H1 (cell line): ENCODE data around the gene PROSER2. TPM values are rescaled to one million over a fixed set of nuclear protein-coding genes. Genes with fewer than 3 reads are reported as not detected.

Experiments
- CTCF ChIA-PET: fragments of 300-600 bp; sonication (Branson Sonifier 250); formaldehyde crosslinking; loops from one replicate; lab custom pipeline; 2021; ENCODE audit not compliant: partially characterized antibody; lab: Charles Lee
- POLR2A ChIA-PET: fragments of 300-600 bp; sonication (Branson Sonifier 250); formaldehyde crosslinking; loops from one replicate; lab custom pipeline; 2021; ENCODE audit warnings: inconsistent platforms; ENCODE audit not compliant: partially characterized antibody; lab: Charles Lee
- DNase-seq, 2 experiments: peaks; one replicate each; pipeline versions ENCODE4 v3.0.0 to v3.0.0-alpha.2; 2010 to 2022; ENCODE audit warnings: low spot score in 2 of 2, low read depth in 1 of 2, mixed read lengths in 1 of 2
- FAIRE-seq: peaks from 2 replicates; lab custom pipeline; 2011; peaks lifted over from hg19 to GRCh38; lab: Jason Lieb, UNC
- H2AFZ ChIP-seq: 2 replicates; pipeline ENCODE4 v1.8.1; 2012; ENCODE audit warnings: low read length, inconsistent platforms
- H2AK5ac ChIP-seq: 2 replicates; pipeline ENCODE4 v1.6.1; 2013; ENCODE audit warnings: low read depth, low read length
- H2BK120ac ChIP-seq: replicated peaks from 2 replicates; pipeline ENCODE3; 2013; ENCODE audit warnings: low read depth, low read length, inconsistent platforms
- H2BK12ac ChIP-seq: 2 replicates; pipeline ENCODE4 v1.6.1; 2013; ENCODE audit warnings: low read depth, low read length
- H2BK15ac ChIP-seq: 2 replicates; pipeline ENCODE4 v1.6.1; 2013; ENCODE audit warnings: low read length
- H2BK20ac ChIP-seq: 2 replicates; pipeline ENCODE4 v1.6.1; 2013; ENCODE audit warnings: low read length
- H2BK5ac ChIP-seq: 2 replicates; pipeline ENCODE4 v1.6.1; 2013; ENCODE audit warnings: low read depth, low read length
- H3K14ac ChIP-seq: 2 replicates; pipeline ENCODE4 v1.6.1; 2013; ENCODE audit warnings: inconsistent platforms; ENCODE audit not compliant: insufficient read length
- H3K18ac ChIP-seq: 2 replicates; pipeline ENCODE4 v1.6.1; 2013; ENCODE audit warnings: low read length; ENCODE audit errors: extremely low read depth
- H3K23ac ChIP-seq: 2 replicates; pipeline ENCODE4 v1.6.1; 2013; ENCODE audit warnings: inconsistent platforms; ENCODE audit not compliant: insufficient read length
- H3K23me2 ChIP-seq: 2 replicates; pipeline ENCODE4 v1.6.1; 2013; ENCODE audit warnings: low read depth, low read length
- H3K27ac ChIP-seq: 2 replicates; pipeline ENCODE4 v1.6.1; 2011; ENCODE audit warnings: low read depth, low read length, inconsistent platforms
- H3K27me3 ChIP-seq, 4 experiments: replicated peaks in 1 of 4; 1 replicate in 1 of 4; 2 replicates in 3 of 4; pipeline versions ENCODE4 v1.6.1 to v1.8.1; 2011 to 2013; ENCODE audit warnings: low read length in 3 of 4, mild to moderate bottlenecking in 3 of 4, inconsistent platforms in 2 of 4, mixed read lengths in 2 of 4, moderate library complexity in 1 of 4; ENCODE audit not compliant: control insufficient read depth in 3 of 4, insufficient read depth in 3 of 4; ENCODE audit errors: extremely low read depth in 1 of 4
- H3K36me3 ChIP-seq, 4 experiments: 2 replicates each; pipeline versions ENCODE4 v1.6.1 to v1.8.1; 2011 to 2013; ENCODE audit warnings: mild to moderate bottlenecking in 4 of 4, low read length in 3 of 4, moderate library complexity in 2 of 4, control low read depth in 1 of 4, inconsistent platforms in 1 of 4; ENCODE audit not compliant: insufficient read depth in 4 of 4, control insufficient read depth in 2 of 4
- H3K4ac ChIP-seq: replicated peaks from 2 replicates; pipeline ENCODE3; 2013; ENCODE audit warnings: low read length, low read depth, mixed read lengths, inconsistent platforms; ENCODE audit not compliant: insufficient read length
- H3K4me1 ChIP-seq, 4 experiments: replicated peaks in 1 of 4; 1 replicate in 1 of 4; 2 replicates in 3 of 4; pipeline versions ENCODE4 v1.6.1 to v1.8.1; 2011 to 2013; ENCODE audit warnings: low read length in 3 of 4, inconsistent platforms in 2 of 4, mixed read lengths in 1 of 4; ENCODE audit not compliant: insufficient read depth in 4 of 4, control insufficient read depth in 3 of 4
- H3K4me2 ChIP-seq, 2 experiments: 2 replicates each; pipeline versions ENCODE4 v1.6.1 to v1.8.1; 2011 to 2013; ENCODE audit warnings: low read depth in 2 of 2, low read length in 2 of 2, control low read depth in 1 of 2, inconsistent platforms in 1 of 2, mild to moderate bottlenecking in 1 of 2; ENCODE audit not compliant: insufficient read depth in 1 of 2
- H3K4me3 ChIP-seq, 4 experiments: fragments of 200-600, 300-600 bp in 1 of 4; sonication (generic), shearing (Covaris generic), sonication (Bioruptor Twin) in 1 of 4; 2 replicates each; pipeline versions ENCODE4 v1.5.1 to v1.8.1; 2011 to 2016; ENCODE audit warnings: low read length in 4 of 4, low read depth in 3 of 4, control low read depth in 2 of 4, inconsistent platforms in 2 of 4, mild to moderate bottlenecking in 2 of 4, mixed read lengths in 1 of 4, moderate library complexity in 1 of 4; ENCODE audit not compliant: insufficient read depth in 2 of 4; ENCODE audit errors: extremely low read depth in 1 of 4
- H3K56ac ChIP-seq: replicated peaks from 2 replicates; pipeline ENCODE3; 2013; ENCODE audit warnings: low read depth, mild to moderate bottlenecking, mixed read lengths, low read length, inconsistent platforms; ENCODE audit not compliant: insufficient read length
- H3K79me1 ChIP-seq: 2 replicates; pipeline ENCODE4 v1.6.1; 2013; ENCODE audit warnings: low read depth, low read length, control low read depth
- H3K79me2 ChIP-seq, 2 experiments: 2 replicates each; pipeline versions ENCODE4 v1.6.1 to v1.8.1; 2012 to 2013; ENCODE audit warnings: low read length in 2 of 2, mild to moderate bottlenecking in 2 of 2, inconsistent platforms in 1 of 2; ENCODE audit not compliant: insufficient read depth in 2 of 2, control insufficient read depth in 1 of 2
- H3K9ac ChIP-seq, 4 experiments: replicated peaks in 1 of 4; 1 replicate in 1 of 4; 2 replicates in 3 of 4; pipeline versions ENCODE4 v1.6.1 to v1.8.1; 2011 to 2013; ENCODE audit warnings: low read depth in 3 of 4, low read length in 3 of 4, control low read depth in 2 of 4, mild to moderate bottlenecking in 2 of 4, moderate library complexity in 2 of 4, inconsistent platforms in 1 of 4; ENCODE audit errors: extremely low read depth in 1 of 4
- H3K9me3 ChIP-seq, 2 experiments: 2 replicates each; pipeline versions ENCODE4 v1.6.1 to v1.8.1; 2012 to 2013; ENCODE audit warnings: mild to moderate bottlenecking in 2 of 2, moderate library complexity in 2 of 2, control low read depth in 1 of 2, inconsistent platforms in 1 of 2, low read depth in 1 of 2, low read length in 1 of 2, mixed read lengths in 1 of 2; ENCODE audit not compliant: insufficient read depth in 2 of 2
- H4K20me1 ChIP-seq, 2 experiments: replicated peaks in 1 of 2; 2 replicates each; pipeline versions ENCODE3 to v1.8.1; 2011 to 2013; ENCODE audit warnings: inconsistent platforms in 2 of 2, low read length in 2 of 2, mild to moderate bottlenecking in 1 of 2; ENCODE audit not compliant: insufficient read depth in 2 of 2, control insufficient read depth in 1 of 2
- H4K5ac ChIP-seq: 2 replicates; pipeline ENCODE4 v1.6.1; 2013; ENCODE audit warnings: low read length, low read depth, mixed read lengths, inconsistent platforms; ENCODE audit not compliant: insufficient read length
- H4K8ac ChIP-seq: 2 replicates; pipeline ENCODE4 v1.8.0; 2013; ENCODE audit warnings: mild to moderate bottlenecking, moderate library complexity, low read length, inconsistent platforms; ENCODE audit not compliant: insufficient read depth; ENCODE audit errors: extremely low read depth
- H4K91ac ChIP-seq: replicated peaks from 2 replicates; pipeline ENCODE3; 2013; ENCODE audit warnings: low read length, mixed read lengths, inconsistent platforms; ENCODE audit not compliant: insufficient read length
- KDM1A ChIP-seq: fragments of 200-600, 300-600 bp; sonication (generic); IDR thresholded peaks from 2 replicates; pipeline ENCODE4 v1.7.1; 2016; ENCODE audit warnings: mild to moderate bottlenecking, low read length, borderline replicate concordance
- MAFK ChIP-seq: IDR thresholded peaks from 2 replicates; pipeline ENCODE4 v1.6.1; 2012; ENCODE audit warnings: low read depth, mild to moderate bottlenecking, improper control_type of control experiment, low read length
- YY1 ChIP-seq: IDR thresholded peaks from 2 replicates; pipeline ENCODE4 v1.6.1; 2011; ENCODE audit warnings: low read depth, mild to moderate bottlenecking, low read length
- WGBS, 2 experiments: shearing (Covaris generic) in 1 of 2; methylation state at CpG; one replicate each; pipeline versions ENCODE4 v1.1.6 to v1.1.7; 2013 to 2015; ENCODE audit warnings: low lambda C conversion rate in 2 of 2, mixed read lengths in 2 of 2, inconsistent platforms in 1 of 2, low coverage in 1 of 2, missing lambda C conversion rate in 1 of 2; ENCODE audit not compliant: insufficient replicate concordance in 2 of 2, insufficient coverage in 1 of 2, insufficient read length in 1 of 2; ENCODE audit errors: extremely low coverage in 1 of 2, missing lambda C conversion rate in 1 of 2; 5-methylcytosine and 5-hydroxymethylcytosine counted together
- polyA plus RNA-seq, 7 experiments: library from polyadenylated mRNA; depleted of rRNA in 3 of 7; stranded (reverse) in 5 of 7; unstranded in 2 of 7; fragments of >200 nt in 5 of 7; fragments of 200-250 nt in 2 of 7; gene quantifications; 1 replicate in 5 of 7; 2 replicates in 1 of 7; 4 replicates in 1 of 7; pipeline versions ENCODE4 v1.2.1 to v1.2.3, GENCODE V29; 2011 to 2013; ENCODE audit warnings: missing spikeins in 2 of 7, mixed read lengths in 2 of 7
- total RNA-seq: library from RNA; stranded (reverse); fragmentation: NEBNext Ultra II Directional; extraction: Animal tissue kit (Norgen Biotek cat#: 25700); gene quantifications from 2 replicates; pipeline ENCODE4 v1.2.1, GENCODE V29; 2021
- TF ChIP-seq, protein P1 (sequence below): IDR thresholded peaks from 2 replicates; pipeline ENCODE4 v1.6.1; 2012; ENCODE audit warnings: inconsistent platforms

The PROSER2 gene
- total and polyA plus RNA-seq, 2 of the 8 experiments (the other 6 are each of a cell fraction or from before 2014, with no cell fraction given), result 3.9 to 13.7 TPM

DNA sequence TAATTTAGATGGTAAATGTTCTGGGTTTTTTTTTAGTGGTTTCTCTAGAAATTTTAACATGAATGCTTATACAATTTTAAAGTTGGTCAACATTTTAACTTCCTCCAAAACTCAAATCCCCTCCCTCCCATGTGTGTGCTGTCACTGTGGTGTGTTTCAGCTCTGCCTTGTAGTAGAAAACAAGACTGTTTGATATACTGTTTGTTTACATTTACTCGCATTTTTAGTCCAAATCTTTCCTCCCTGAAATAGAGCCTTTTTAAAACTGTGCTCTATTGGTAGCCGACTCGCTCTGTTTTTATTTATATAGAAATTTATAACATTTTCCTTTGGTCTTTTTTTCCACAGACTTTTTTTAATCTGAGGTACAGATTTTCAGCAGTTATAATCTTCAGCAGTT, 19.3 kb downstream of the PROSER2 start:
- Histone ChIP-seq H2BK20ac (no peak overlapping the region), H3K27ac (no peak overlapping the region), H3K27me3 (no peaks in the 10 kb centered on the region), H3K23ac (no peak overlapping the region), H3K14ac (no peak overlapping the region), H2BK120ac (no peak overlapping the region), H4K5ac (no peak overlapping the region), H3K4me3 (no peak overlapping the region), H3K36me3 (no peaks in the 10 kb centered on the region), H3K4me1 (no peaks in the 10 kb centered on the region), H3K79me2 (no peaks in the 10 kb centered on the region; a peak in 1 of 4 replicates), H2BK12ac (no peak overlapping the region), H3K18ac (no peak overlapping the region), H4K91ac (no peak overlapping the region), H3K4me2 (no peak overlapping the region), H4K20me1 (peaks cover 0 to 2% of the 10 kb centered on the region in 2 experiments), H2BK5ac (no peak overlapping the region), H2AK5ac (no peak overlapping the region), H3K56ac (no peak overlapping the region), H3K79me1 (no peaks in the 10 kb centered on the region), H2AFZ (no peak overlapping the region), H3K4ac (no peak overlapping the region), H3K9ac (no peak overlapping the region), H3K23me2 (no peaks in the 10 kb centered on the region), H2BK15ac (no peak overlapping the region), H3K9me3 (no peaks in the 10 kb centered on the region), H4K8ac (no peak overlapping the region)
- CTCF ChIA-PET, result interaction anchor here (1.5 to 1.7 kb wide), 2 partner anchors 11 to 12 kb away, joined by 3 to 5 read pairs; no protein-coding TSS in a partner anchor
- DNase-seq (no peak), FAIRE-seq (no peak)
- POLR2A ChIA-PET, result no interaction called here
- 94% methylated on average over 3 of the region's 3 CpGs; no CpG with 5 or more reads in 1 of the 2 experiments for WGBS, 2 experiments
- TF ChIP-seq YY1, result no peak
- TF ChIP-seq, protein P1, sequence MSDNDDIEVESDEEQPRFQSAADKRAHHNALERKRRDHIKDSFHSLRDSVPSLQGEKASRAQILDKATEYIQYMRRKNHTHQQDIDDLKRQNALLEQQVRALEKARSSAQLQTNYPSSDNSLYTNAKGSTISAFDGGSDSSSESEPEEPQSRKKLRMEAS, result no peak
- no peak for TF ChIP-seq KDM1A
- TF ChIP-seq MAFK, result no peak
